ENCODE measurements around the gene ADGRB2.

DNA sequence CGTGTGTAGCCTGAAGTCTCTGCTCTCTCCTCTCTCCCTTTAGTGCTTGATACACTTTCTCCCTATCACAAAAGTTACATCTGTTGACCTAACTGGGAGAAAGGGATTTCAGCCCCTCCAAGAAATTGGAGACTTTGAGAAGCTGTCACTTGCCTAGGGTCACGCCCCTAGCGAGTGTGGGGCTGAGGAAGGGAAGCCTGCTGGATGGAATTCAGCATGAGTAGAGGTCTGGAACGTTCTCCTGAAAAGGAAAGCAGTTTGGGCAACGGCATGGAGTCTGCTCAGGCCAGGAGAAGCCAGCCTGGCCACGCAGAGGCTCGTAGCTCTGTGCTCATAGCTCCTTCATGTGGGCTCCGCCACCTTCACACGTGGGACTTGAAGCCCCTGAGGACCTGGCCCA, 82.7 kb downstream of the ADGRB2 start:
- no peak for TF ChIP-seq ZNF274 (IDR thresholded peaks at IDR 0.05; ENCODE audit: low read depth, low read length)
- TF ChIP-seq YY1 (IDR thresholded peaks at IDR 0.05; ENCODE audit: insufficient read depth, insufficient read length) = no peak
